GM21528 (cell line): ENCODE measurements around the gene DCDC1.

Experiments used
- ATAC-seq: cut with Tn5 transposase; IDR thresholded peaks from one replicate; pipeline ENCODE4 v1.9.1; 2021; ENCODE audit warnings: mild to moderate bottlenecking, moderate library complexity; ENCODE audit not compliant: unreplicated experiment, low FRiP score

Gene DCDC1

GRCh38 chr11:31110830-31111229, 258.7 kb downstream of the DCDC1 start:
- no peak for ATAC-seq

GRCh38 chr11:31109446-31109845, 260.1 kb downstream of the DCDC1 start:
- no peak for ATAC-seq

- ATAC-seq, result no peak
Measured at GRCh38 chr11:31107649-31108048, 261.9 kb downstream of the DCDC1 start.

- no peak for ATAC-seq
Measured at GRCh38 chr11:31106968-31107576, 262.5 kb downstream of the DCDC1 start.

- ATAC-seq, result no peak
Measured at GRCh38 chr11:31106326-31106725, 263.2 kb downstream of the DCDC1 start.

- no peak for ATAC-seq
Measured at GRCh38 chr11:31102875-31103274, 266.7 kb downstream of the DCDC1 start.

GRCh38 chr11:31102316-31102715, 267.2 kb downstream of the DCDC1 start:
- ATAC-seq, result no peak

- ATAC-seq, result no peak
Measured at GRCh38 chr11:31096191-31096805, 273.2 kb downstream of the DCDC1 start.

- ATAC-seq, result no peak
Measured at GRCh38 chr11:31092638-31093037, 276.9 kb downstream of the DCDC1 start.

- ATAC-seq, result no peak
Measured at GRCh38 chr11:31089117-31089516, 280.4 kb downstream of the DCDC1 start.

GRCh38 chr11:31069447-31070205, 299.9 kb downstream of the DCDC1 start:
- no peak for ATAC-seq

- ATAC-seq, result no peak
Measured at GRCh38 chr11:31060880-31061279, 308.7 kb downstream of the DCDC1 start.

- no peak for ATAC-seq
Measured at GRCh38 chr11:31059529-31059928, 310.0 kb downstream of the DCDC1 start.

- no peak for ATAC-seq
Measured at GRCh38 chr11:31050061-31050765, 319.3 kb downstream of the DCDC1 start.

- ATAC-seq, result no peak
Measured at GRCh38 chr11:31045335-31045734, 324.2 kb downstream of the DCDC1 start.

GRCh38 chr11:31030138-31030792, 339.3 kb downstream of the DCDC1 start:
- no peak for ATAC-seq

GRCh38 chr11:31026315-31026714, 343.2 kb downstream of the DCDC1 start:
- ATAC-seq, result no peak

- no peak for ATAC-seq
Measured at GRCh38 chr11:31022080-31022479, 347.5 kb downstream of the DCDC1 start.

- ATAC-seq, result no peak
Measured at GRCh38 chr11:31019786-31020185, 349.8 kb downstream of the DCDC1 start.

GRCh38 chr11:31005202-31005601, 364.3 kb downstream of the DCDC1 start:
- no peak for ATAC-seq

- ATAC-seq, result no peak
Measured at GRCh38 chr11:31001427-31001826, 368.1 kb downstream of the DCDC1 start.
